Keratinocyte (primary cell): ENCODE measurements around the gene CCL20. TPM values are rescaled to one million over a fixed set of nuclear protein-coding genes. Genes with fewer than 3 reads are reported as not detected.

Source experiments
- DNase-seq: peaks from one replicate; pipeline ENCODE4 v3.0.0-alpha.2; 2011; ENCODE audit warnings: low read depth, missing footprints, low spot score
- FAIRE-seq: peaks from 2 replicates; lab custom pipeline; 2011; peaks lifted over from hg19 to GRCh38; lab: Jason Lieb, UNC
- H2AFZ ChIP-seq: 2 replicates; pipeline ENCODE4 v1.6.0; 2012; ENCODE audit warnings: low read length, control low read depth, inconsistent platforms; ENCODE audit not compliant: control insufficient read depth
- H3K27ac ChIP-seq: 2 replicates; pipeline ENCODE4 v1.5.1; 2011; ENCODE audit warnings: low read length; ENCODE audit not compliant: control insufficient read depth, insufficient read depth
- H3K27me3 ChIP-seq: 3 replicates; pipeline ENCODE4 v1.6.0; 2011; ENCODE audit warnings: low read length; ENCODE audit not compliant: control insufficient read depth, insufficient read depth; ENCODE audit errors: extremely low read depth
- H3K36me3 ChIP-seq, 2 experiments: 2 replicates in 1 of 2; 3 replicates in 1 of 2; pipeline ENCODE4 v1.5.1; 2011; ENCODE audit warnings: low read length in 2 of 2, mild to moderate bottlenecking in 1 of 2; ENCODE audit not compliant: control insufficient read depth in 2 of 2, insufficient read depth in 2 of 2; ENCODE audit errors: extremely low read depth in 1 of 2
- H3K4me1 ChIP-seq: 3 replicates; pipeline ENCODE4 v1.5.1; 2011; ENCODE audit warnings: low read length; ENCODE audit not compliant: control insufficient read depth, insufficient read depth; ENCODE audit errors: extremely low read depth
- H3K4me2 ChIP-seq: 3 replicates; pipeline ENCODE4 v1.6.0; 2011; ENCODE audit warnings: low read depth, low read length; ENCODE audit not compliant: control insufficient read depth, insufficient read depth; ENCODE audit errors: extremely low read depth
- H3K4me3 ChIP-seq, 3 experiments: fragments of 200-600 bp in 1 of 3; sonication (generic) in 1 of 3; 2 replicates in 2 of 3; 3 replicates in 1 of 3; pipeline ENCODE4 v1.5.1; 2011 to 2016; ENCODE audit warnings: low read length in 3 of 3, mild to moderate bottlenecking in 3 of 3, control low read depth in 2 of 3, inconsistent platforms in 1 of 3, low read depth in 1 of 3, mixed read lengths in 1 of 3, mixed run types in 1 of 3, moderate library complexity in 1 of 3; ENCODE audit not compliant: control insufficient read depth in 2 of 3, insufficient read depth in 2 of 3; ENCODE audit errors: extremely low read depth in 1 of 3
- H3K79me2 ChIP-seq: 2 replicates; pipeline ENCODE4 v1.6.0; 2012; ENCODE audit warnings: low read length; ENCODE audit not compliant: control insufficient read depth, insufficient read depth
- H3K9ac ChIP-seq: 3 replicates; pipeline ENCODE4 v1.6.0; 2011; ENCODE audit warnings: low read length; ENCODE audit not compliant: control insufficient read depth, insufficient read depth; ENCODE audit errors: extremely low read depth
- H3K9me1 ChIP-seq: 3 replicates; pipeline ENCODE4 v1.6.0; 2011; ENCODE audit warnings: low read length; ENCODE audit not compliant: control insufficient read depth, insufficient read depth; ENCODE audit errors: extremely low read depth
- H3K9me3 ChIP-seq: 2 replicates; pipeline ENCODE4 v1.5.1; 2012; ENCODE audit warnings: low read depth, low read length; ENCODE audit not compliant: control insufficient read depth
- H4K20me1 ChIP-seq: 3 replicates; pipeline ENCODE4 v1.6.0; 2011; ENCODE audit warnings: low read length; ENCODE audit not compliant: control insufficient read depth, insufficient read depth; ENCODE audit errors: extremely low read depth
- CTCF ChIP-seq, 3 experiments: IDR thresholded peaks in 1 of 3; conservative IDR thresholded peaks in 1 of 3; optimal IDR thresholded peaks in 1 of 3; 2 replicates in 2 of 3; 3 replicates in 1 of 3; pipeline versions ENCODE3 to v1.5.1; 2011; ENCODE audit warnings: low read length in 3 of 3, mild to moderate bottlenecking in 3 of 3, moderate library complexity in 2 of 3, control low read depth in 1 of 3, inconsistent platforms in 1 of 3; ENCODE audit not compliant: insufficient read depth in 2 of 3; ENCODE audit errors: extremely low read depth in 1 of 3
- EZH2 ChIP-seq: IDR thresholded peaks from one replicate; pipeline ENCODE4 v1.6.1; 2012; ENCODE audit warnings: inconsistent platforms, mild to moderate bottlenecking, low read length, moderate library complexity
- dilution Hi-C: fragments of 300-500 bp; cut with MboI; formaldehyde crosslinking; loops from one replicate; pipeline ENCODE4 v1.7.0; 2020; ENCODE audit warnings: low sequenced_read_pairs; ENCODE audit not compliant: extremely low pct_ligation_motif_present
- polyA plus RNA-seq, 5 experiments: library from polyadenylated mRNA; depleted of rRNA in 3 of 5; stranded (reverse) in 3 of 5; stranded (forward) in 1 of 5; unstranded in 1 of 5; fragments of >200 nt; gene quantifications; 1 replicate in 1 of 5; 2 replicates in 3 of 5; 3 replicates in 1 of 5; pipeline versions ENCODE4 v1.2.1 to v1.2.3, GENCODE V29; 2011 to 2012; ENCODE audit warnings: missing spikeins in 2 of 5, low read depth in 1 of 5, low replicate concordance in 1 of 5

The CCL20 gene
- polyA plus RNA-seq, 1 donor (not counting 4 experiments of a cell fraction or from before 2014, with no cell fraction given): 5.2 TPM

- no peaks in the 10 kb centered on the region for H3K9me3 ChIP-seq
- H3K9me1 ChIP-seq: no peaks in the 10 kb centered on the region
- no peak overlapping the region for H3K4me2 ChIP-seq
- H2AFZ ChIP-seq: no peak overlapping the region
- no peaks in the 10 kb centered on the region for H3K79me2 ChIP-seq
- no peak overlapping the region for H3K9ac ChIP-seq
- H3K4me1 ChIP-seq: peaks cover 3% of the 10 kb centered on the region
- FAIRE-seq (no peak), DNase-seq (no peak)
- H3K4me3 ChIP-seq: no peak overlapping the region
- no peak overlapping the region for H3K27ac ChIP-seq
- H3K27me3 ChIP-seq: no peaks in the 10 kb centered on the region
- H3K36me3 ChIP-seq: no peaks in the 10 kb centered on the region
- dilution Hi-C loops: no loop called here
- no peaks in the 10 kb centered on the region for H4K20me1 ChIP-seq
- no peak for TF ChIP-seq CTCF (optimal IDR thresholded peaks at IDR 0.05 in 1 of 3, IDR thresholded peaks at IDR 0.05 in 1 of 3, conservative IDR thresholded peaks at IDR 0.05 in 1 of 3; ENCODE audit: extremely low read depth in 1 of 3, insufficient read depth in 2 of 3, low read length in 3 of 3)
- no peak for TF ChIP-seq EZH2
Observed at GRCh38 chr2:227780981-227781615, 32.5 kb upstream of the CCL20 start.

GRCh38 chr2:227781841-227782240 is 31.8 kb upstream of the CCL20 start:
- dilution Hi-C loops: no loop called here
- H3K27me3 ChIP-seq: no peaks in the 10 kb centered on the region
- H3K36me3 ChIP-seq: no peaks in the 10 kb centered on the region
- no peak overlapping the region for H3K4me3 ChIP-seq
- H3K9me3 ChIP-seq: no peaks in the 10 kb centered on the region
- no peak for FAIRE-seq
- H3K4me2 ChIP-seq: no peak overlapping the region
- H3K4me1 ChIP-seq: peaks cover 3% of the 10 kb centered on the region
- DNase-seq: no peak
- H3K9me1 ChIP-seq: no peaks in the 10 kb centered on the region
- H2AFZ ChIP-seq: no peak overlapping the region
- no peaks in the 10 kb centered on the region for H3K79me2 ChIP-seq
- no peak overlapping the region for H3K9ac ChIP-seq
- H3K27ac ChIP-seq: no peak overlapping the region
- TF ChIP-seq CTCF (optimal IDR thresholded peaks at IDR 0.05 in 1 of 3, IDR thresholded peaks at IDR 0.05 in 1 of 3, conservative IDR thresholded peaks at IDR 0.05 in 1 of 3; ENCODE audit: extremely low read depth in 1 of 3, insufficient read depth in 2 of 3, low read length in 3 of 3): no peak
- no peak for TF ChIP-seq EZH2
- no peaks in the 10 kb centered on the region for H4K20me1 ChIP-seq
